Measurements from ENCODE around the gene CIZ1. TPM values are rescaled to one million over a fixed set of nuclear protein-coding genes. Genes with fewer than 3 reads are reported as not detected.

CIZ1 gene
- total and polyA plus RNA-seq, 9 of the 15 experiments (the other 6 are each of a cell fraction or from before 2014, with no cell fraction given), result 6.6 to 329 (median 87.8) TPM

GRCh38 chr9:128159784-128160602, 31.4 kb downstream of the CIZ1 start, which contains the start of gene BBLN (continued):
- TF ChIP-seq MECOM (CRISPR knock-in tag; IDR thresholded peaks at IDR 0.05) (no peak), ZNF263 (CRISPR knock-in tag; IDR thresholded peaks at IDR 0.05; ENCODE audit: borderline replicate concordance) (no peak), HMG20A (CRISPR knock-in tag; conservative IDR thresholded peaks at IDR 0.05) (no peak), TCF7L2 (IDR thresholded peaks at IDR 0.05; ENCODE audit: low read depth, low read length) (peak; percentile 59; the same call in 1 of the 2 replicates), GABPB1 (CRISPR knock-in tag; IDR thresholded peaks at IDR 0.05) (no peak), SAFB2 (IDR thresholded peaks at IDR 0.05; ENCODE audit: borderline replicate concordance, low read depth, low read length, severe bottlenecking) (no peak), ZNF277 (CRISPR knock-in tag; IDR thresholded peaks at IDR 0.05; ENCODE audit: borderline replicate concordance) (no peak), HNRNPL (IDR thresholded peaks at IDR 0.05; ENCODE audit: low read depth, low read length) (peak; percentile 47; the same call in 1 of the 2 replicates), ZNF583 (CRISPR knock-in tag; IDR thresholded peaks at IDR 0.05) (peak; percentile 82), TSC22D4 (tag; IDR thresholded peaks at IDR 0.05) (no peak), ZC3H8 (IDR thresholded peaks at IDR 0.05) (peak; percentile 82; the same call in 1 of the 2 replicates), IFI16 (CRISPR knock-in tag; IDR thresholded peaks at IDR 0.05) (no peak), FOXP1 (CRISPR knock-in tag; IDR thresholded peaks at IDR 0.05) (no peak), HMGXB4 (CRISPR knock-in tag; IDR thresholded peaks at IDR 0.05) (0 out of 2 replicates have a peak, but pooled peaks have one; percentile 25), CTCF (IDR thresholded peaks at IDR 0.05 in 2 of 3, conservative IDR thresholded peaks at IDR 0.05 in 1 of 3; ENCODE audit: insufficient read depth in 2 of 3, low read depth in 1 of 3, low read length in 3 of 3) (peak in 1 of 3 experiments; percentile 24; a peak in 2 of 6 replicates), PTBP1 (IDR thresholded peaks at IDR 0.05; ENCODE audit: low read depth, low read length) (0 out of 2 replicates have a peak, but pooled peaks have one; percentile 20), ZNF146 (CRISPR knock-in tag; IDR thresholded peaks at IDR 0.05; ENCODE audit: unreplicated experiment) (no peak), PHF20 (IDR thresholded peaks at IDR 0.05; ENCODE audit: partially characterized antibody) (no peak), MEF2A (IDR thresholded peaks at IDR 0.05; ENCODE audit: control insufficient read depth, low read depth, low read length) (no peak)

Data from K562 (cell line).